ENCODE measurements around the gene LEP.

Gene LEP

GRCh38 chr7:128242661-128243060, 1.6 kb downstream of the LEP start:
- DNase-seq (ENCODE audit: extremely low spot score, insufficient read length, low read depth) (no peak), FAIRE-seq (no peak)

GRCh38 chr7:128243273-128243672, 2.2 kb downstream of the LEP start:
- DNase-seq (ENCODE audit: extremely low spot score, insufficient read length, low read depth) (no peak), FAIRE-seq (no peak)

GRCh38 chr7:128244861-128245260, 3.8 kb downstream of the LEP start:
- no peak for FAIRE-seq
- no peak for DNase-seq (ENCODE audit: extremely low spot score, insufficient read length, low read depth)

- FAIRE-seq: no peak
- DNase-seq (ENCODE audit: extremely low spot score, insufficient read length, low read depth): no peak
Measured at GRCh38 chr7:128247108-128247507, 6.0 kb downstream of the LEP start.

- FAIRE-seq (no peak), DNase-seq (ENCODE audit: extremely low spot score, insufficient read length, low read depth) (no peak)
Measured at GRCh38 chr7:128247640-128248194, 6.6 kb downstream of the LEP start.

- no peak for DNase-seq (ENCODE audit: extremely low spot score, insufficient read length, low read depth)
Measured at GRCh38 chr7:128251337-128251736, 10.3 kb downstream of the LEP start.

GRCh38 chr7:128253701-128254100, 12.6 kb downstream of the LEP start:
- no peak for DNase-seq (ENCODE audit: extremely low spot score, insufficient read length, low read depth)
- no peak for FAIRE-seq

More at GRCh38 chr7:128251337-128251736, 10.3 kb downstream of the LEP start:
- no peak for FAIRE-seq

GRCh38 chr7:128254470-128254869, 13.4 kb downstream of the LEP start:
- FAIRE-seq (no peak), DNase-seq (ENCODE audit: extremely low spot score, insufficient read length, low read depth) (no peak)

- FAIRE-seq (no peak), DNase-seq (ENCODE audit: extremely low spot score, insufficient read length, low read depth) (no peak)
Measured at GRCh38 chr7:128255271-128255670, 14.2 kb downstream of the LEP start.

GRCh38 chr7:128257458-128257857, 16.4 kb downstream of the LEP start:
- FAIRE-seq (no peak), DNase-seq (ENCODE audit: extremely low spot score, insufficient read length, low read depth) (no peak)

- FAIRE-seq (no peak), DNase-seq (ENCODE audit: extremely low spot score, insufficient read length, low read depth) (no peak)
Measured at GRCh38 chr7:128259131-128260061, 18.3 kb downstream of the LEP start.

GRCh38 chr7:128260069-128260795, 19.2 kb downstream of the LEP start:
- no peak for DNase-seq (ENCODE audit: extremely low spot score, insufficient read length, low read depth)
- FAIRE-seq: no peak

GRCh38 chr7:128262273-128263028, 21.4 kb downstream of the LEP start:
- FAIRE-seq: no peak

GRCh38 chr7:128263420-128263819, 22.3 kb downstream of the LEP start:
- DNase-seq (ENCODE audit: extremely low spot score, insufficient read length, low read depth): no peak
- FAIRE-seq: no peak

More at GRCh38 chr7:128262273-128263028, 21.4 kb downstream of the LEP start:
- no peak for DNase-seq (ENCODE audit: extremely low spot score, insufficient read length, low read depth)

- FAIRE-seq (no peak), DNase-seq (ENCODE audit: extremely low spot score, insufficient read length, low read depth) (no peak)
Measured at GRCh38 chr7:128264477-128264876, 23.4 kb downstream of the LEP start.

- FAIRE-seq: no peak
Measured at GRCh38 chr7:128265156-128265905, 24.3 kb downstream of the LEP start.

GRCh38 chr7:128265906-128266300, 24.8 kb downstream of the LEP start:
- DNase-seq (ENCODE audit: extremely low spot score, insufficient read length, low read depth) (no peak), FAIRE-seq (no peak)

More at GRCh38 chr7:128265156-128265905, 24.3 kb downstream of the LEP start:
- no peak for DNase-seq (ENCODE audit: extremely low spot score, insufficient read length, low read depth)

- FAIRE-seq: no peak
Measured at GRCh38 chr7:128266529-128266882, 25.4 kb downstream of the LEP start.

GRCh38 chr7:128266883-128267594, 26.0 kb downstream of the LEP start:
- DNase-seq (ENCODE audit: extremely low spot score, insufficient read length, low read depth) (no peak), FAIRE-seq (no peak)

More at GRCh38 chr7:128266529-128266882, 25.4 kb downstream of the LEP start:
- no peak for DNase-seq (ENCODE audit: extremely low spot score, insufficient read length, low read depth)
